Epidermal melanocyte (primary cell): ENCODE measurements around the gene POLDIP2.

Experiments
- DNase-seq: peaks from one replicate; pipeline ENCODE4 v3.0.0; 2011; ENCODE audit warnings: low spot score; ENCODE audit not compliant: insufficient read length

The POLDIP2 gene

GRCh38 chr17:28317966-28318758 lies 39.2 kb downstream of the POLDIP2 start:
- no peak for DNase-seq

- DNase-seq, result no peak
These were observed 40.0 kb downstream of the POLDIP2 start for GRCh38 chr17:28317099-28317965.

- no peak for DNase-seq
These were observed 41.3 kb downstream of the POLDIP2 start for GRCh38 chr17:28315846-28316705.

GRCh38 chr17:28313841-28314240 lies 43.5 kb downstream of the POLDIP2 start:
- DNase-seq, result no peak

GRCh38 chr17:28306954-28307401 lies 50.3 kb downstream of the POLDIP2 start:
- no peak for DNase-seq

- DNase-seq, result no peak
These were observed 58.9 kb downstream of the POLDIP2 start for GRCh38 chr17:28298449-28298848.
